H1 (cell line): ENCODE results near the gene HLA-E. TPM values are rescaled to one million over a fixed set of nuclear protein-coding genes. Genes with fewer than 3 reads are reported as not detected.
"Not testable (repeated sequence)": the region's sequence is repeated elsewhere in the genome, so short reads cannot be mapped to it uniquely, and the experiment has no call there.

Experiments used
- CTCF ChIA-PET: fragments of 300-600 bp; sonication (Branson Sonifier 250); formaldehyde crosslinking; loops from one replicate; lab custom pipeline; 2021; ENCODE audit not compliant: partially characterized antibody; lab: Charles Lee
- POLR2A ChIA-PET: fragments of 300-600 bp; sonication (Branson Sonifier 250); formaldehyde crosslinking; loops from one replicate; lab custom pipeline; 2021; ENCODE audit warnings: inconsistent platforms; ENCODE audit not compliant: partially characterized antibody; lab: Charles Lee
- DNase-seq, 2 experiments: peaks; one replicate each; pipeline versions ENCODE4 v3.0.0 to v3.0.0-alpha.2; 2010 to 2022; ENCODE audit warnings: low spot score in 2 of 2, low read depth in 1 of 2, mixed read lengths in 1 of 2
- FAIRE-seq: peaks from 2 replicates; lab custom pipeline; 2011; peaks lifted over from hg19 to GRCh38; lab: Jason Lieb, UNC
- H2AFZ ChIP-seq: 2 replicates; pipeline ENCODE4 v1.8.1; 2012; ENCODE audit warnings: low read length, inconsistent platforms
- H2AK5ac ChIP-seq: 2 replicates; pipeline ENCODE4 v1.6.1; 2013; ENCODE audit warnings: low read depth, low read length
- H2BK120ac ChIP-seq: replicated peaks from 2 replicates; pipeline ENCODE3; 2013; ENCODE audit warnings: low read depth, low read length, inconsistent platforms
- H2BK12ac ChIP-seq: 2 replicates; pipeline ENCODE4 v1.6.1; 2013; ENCODE audit warnings: low read depth, low read length
- H2BK15ac ChIP-seq: 2 replicates; pipeline ENCODE4 v1.6.1; 2013; ENCODE audit warnings: low read length
- H2BK20ac ChIP-seq: 2 replicates; pipeline ENCODE4 v1.6.1; 2013; ENCODE audit warnings: low read length
- H2BK5ac ChIP-seq: 2 replicates; pipeline ENCODE4 v1.6.1; 2013; ENCODE audit warnings: low read depth, low read length
- H3K14ac ChIP-seq: 2 replicates; pipeline ENCODE4 v1.6.1; 2013; ENCODE audit warnings: inconsistent platforms; ENCODE audit not compliant: insufficient read length
- H3K18ac ChIP-seq: 2 replicates; pipeline ENCODE4 v1.6.1; 2013; ENCODE audit warnings: low read length; ENCODE audit errors: extremely low read depth
- H3K23ac ChIP-seq: 2 replicates; pipeline ENCODE4 v1.6.1; 2013; ENCODE audit warnings: inconsistent platforms; ENCODE audit not compliant: insufficient read length
- H3K23me2 ChIP-seq: 2 replicates; pipeline ENCODE4 v1.6.1; 2013; ENCODE audit warnings: low read depth, low read length
- H3K27ac ChIP-seq: 2 replicates; pipeline ENCODE4 v1.6.1; 2011; ENCODE audit warnings: low read depth, low read length, inconsistent platforms
- H3K27me3 ChIP-seq, 4 experiments: replicated peaks in 1 of 4; 1 replicate in 1 of 4; 2 replicates in 3 of 4; pipeline versions ENCODE4 v1.6.1 to v1.8.1; 2011 to 2013; ENCODE audit warnings: low read length in 3 of 4, mild to moderate bottlenecking in 3 of 4, inconsistent platforms in 2 of 4, mixed read lengths in 2 of 4, moderate library complexity in 1 of 4; ENCODE audit not compliant: control insufficient read depth in 3 of 4, insufficient read depth in 3 of 4; ENCODE audit errors: extremely low read depth in 1 of 4
- H3K36me3 ChIP-seq, 4 experiments: 2 replicates each; pipeline versions ENCODE4 v1.6.1 to v1.8.1; 2011 to 2013; ENCODE audit warnings: mild to moderate bottlenecking in 4 of 4, low read length in 3 of 4, moderate library complexity in 2 of 4, control low read depth in 1 of 4, inconsistent platforms in 1 of 4; ENCODE audit not compliant: insufficient read depth in 4 of 4, control insufficient read depth in 2 of 4
- H3K4ac ChIP-seq: replicated peaks from 2 replicates; pipeline ENCODE3; 2013; ENCODE audit warnings: low read length, low read depth, mixed read lengths, inconsistent platforms; ENCODE audit not compliant: insufficient read length
- H3K4me1 ChIP-seq, 4 experiments: replicated peaks in 1 of 4; 1 replicate in 1 of 4; 2 replicates in 3 of 4; pipeline versions ENCODE4 v1.6.1 to v1.8.1; 2011 to 2013; ENCODE audit warnings: low read length in 3 of 4, inconsistent platforms in 2 of 4, mixed read lengths in 1 of 4; ENCODE audit not compliant: insufficient read depth in 4 of 4, control insufficient read depth in 3 of 4
- H3K4me2 ChIP-seq, 2 experiments: 2 replicates each; pipeline versions ENCODE4 v1.6.1 to v1.8.1; 2011 to 2013; ENCODE audit warnings: low read depth in 2 of 2, low read length in 2 of 2, control low read depth in 1 of 2, inconsistent platforms in 1 of 2, mild to moderate bottlenecking in 1 of 2; ENCODE audit not compliant: insufficient read depth in 1 of 2
- H3K4me3 ChIP-seq, 4 experiments: fragments of 200-600, 300-600 bp in 1 of 4; sonication (generic), shearing (Covaris generic), sonication (Bioruptor Twin) in 1 of 4; 2 replicates each; pipeline versions ENCODE4 v1.5.1 to v1.8.1; 2011 to 2016; ENCODE audit warnings: low read length in 4 of 4, low read depth in 3 of 4, control low read depth in 2 of 4, inconsistent platforms in 2 of 4, mild to moderate bottlenecking in 2 of 4, mixed read lengths in 1 of 4, moderate library complexity in 1 of 4; ENCODE audit not compliant: insufficient read depth in 2 of 4; ENCODE audit errors: extremely low read depth in 1 of 4
- H3K56ac ChIP-seq: replicated peaks from 2 replicates; pipeline ENCODE3; 2013; ENCODE audit warnings: low read depth, mild to moderate bottlenecking, mixed read lengths, low read length, inconsistent platforms; ENCODE audit not compliant: insufficient read length
- H3K79me1 ChIP-seq: 2 replicates; pipeline ENCODE4 v1.6.1; 2013; ENCODE audit warnings: low read depth, low read length, control low read depth
- H3K79me2 ChIP-seq, 2 experiments: 2 replicates each; pipeline versions ENCODE4 v1.6.1 to v1.8.1; 2012 to 2013; ENCODE audit warnings: low read length in 2 of 2, mild to moderate bottlenecking in 2 of 2, inconsistent platforms in 1 of 2; ENCODE audit not compliant: insufficient read depth in 2 of 2, control insufficient read depth in 1 of 2
- H3K9ac ChIP-seq, 4 experiments: replicated peaks in 1 of 4; 1 replicate in 1 of 4; 2 replicates in 3 of 4; pipeline versions ENCODE4 v1.6.1 to v1.8.1; 2011 to 2013; ENCODE audit warnings: low read depth in 3 of 4, low read length in 3 of 4, control low read depth in 2 of 4, mild to moderate bottlenecking in 2 of 4, moderate library complexity in 2 of 4, inconsistent platforms in 1 of 4; ENCODE audit errors: extremely low read depth in 1 of 4
- H3K9me3 ChIP-seq, 2 experiments: 2 replicates each; pipeline versions ENCODE4 v1.6.1 to v1.8.1; 2012 to 2013; ENCODE audit warnings: mild to moderate bottlenecking in 2 of 2, moderate library complexity in 2 of 2, control low read depth in 1 of 2, inconsistent platforms in 1 of 2, low read depth in 1 of 2, low read length in 1 of 2, mixed read lengths in 1 of 2; ENCODE audit not compliant: insufficient read depth in 2 of 2
- H4K20me1 ChIP-seq, 2 experiments: replicated peaks in 1 of 2; 2 replicates each; pipeline versions ENCODE3 to v1.8.1; 2011 to 2013; ENCODE audit warnings: inconsistent platforms in 2 of 2, low read length in 2 of 2, mild to moderate bottlenecking in 1 of 2; ENCODE audit not compliant: insufficient read depth in 2 of 2, control insufficient read depth in 1 of 2
- H4K5ac ChIP-seq: 2 replicates; pipeline ENCODE4 v1.6.1; 2013; ENCODE audit warnings: low read length, low read depth, mixed read lengths, inconsistent platforms; ENCODE audit not compliant: insufficient read length
- H4K8ac ChIP-seq: 2 replicates; pipeline ENCODE4 v1.8.0; 2013; ENCODE audit warnings: mild to moderate bottlenecking, moderate library complexity, low read length, inconsistent platforms; ENCODE audit not compliant: insufficient read depth; ENCODE audit errors: extremely low read depth
- H4K91ac ChIP-seq: replicated peaks from 2 replicates; pipeline ENCODE3; 2013; ENCODE audit warnings: low read length, mixed read lengths, inconsistent platforms; ENCODE audit not compliant: insufficient read length
- WGBS, 2 experiments: shearing (Covaris generic) in 1 of 2; methylation state at CpG; one replicate each; pipeline versions ENCODE4 v1.1.6 to v1.1.7; 2013 to 2015; ENCODE audit warnings: low lambda C conversion rate in 2 of 2, mixed read lengths in 2 of 2, inconsistent platforms in 1 of 2, low coverage in 1 of 2, missing lambda C conversion rate in 1 of 2; ENCODE audit not compliant: insufficient replicate concordance in 2 of 2, insufficient coverage in 1 of 2, insufficient read length in 1 of 2; ENCODE audit errors: extremely low coverage in 1 of 2, missing lambda C conversion rate in 1 of 2; 5-methylcytosine and 5-hydroxymethylcytosine counted together
- polyA plus RNA-seq, 7 experiments: library from polyadenylated mRNA; depleted of rRNA in 3 of 7; stranded (reverse) in 5 of 7; unstranded in 2 of 7; fragments of >200 nt in 5 of 7; fragments of 200-250 nt in 2 of 7; gene quantifications; 1 replicate in 5 of 7; 2 replicates in 1 of 7; 4 replicates in 1 of 7; pipeline versions ENCODE4 v1.2.1 to v1.2.3, GENCODE V29; 2011 to 2013; ENCODE audit warnings: missing spikeins in 2 of 7, mixed read lengths in 2 of 7
- total RNA-seq: library from RNA; stranded (reverse); fragmentation: NEBNext Ultra II Directional; extraction: Animal tissue kit (Norgen Biotek cat#: 25700); gene quantifications from 2 replicates; pipeline ENCODE4 v1.2.1, GENCODE V29; 2021

Gene HLA-E
- total and polyA plus RNA-seq, 2 of the 8 experiments (the other 6 are each of a cell fraction or from before 2014, with no cell fraction given) = 20.2 to 28.0 TPM

- H3K18ac ChIP-seq, H3K27me3 ChIP-seq, DNase-seq, POLR2A ChIA-PET, H4K91ac ChIP-seq, H3K79me2 ChIP-seq, H3K4me2 ChIP-seq, H3K79me1 ChIP-seq, H3K4me3 ChIP-seq, H3K56ac ChIP-seq, H4K8ac ChIP-seq, H2BK20ac ChIP-seq, H4K20me1 ChIP-seq, H2AFZ ChIP-seq, H3K9ac ChIP-seq, H3K23ac ChIP-seq, H3K36me3 ChIP-seq, H4K5ac ChIP-seq, H2BK5ac ChIP-seq, H3K4ac ChIP-seq, H3K4me1 ChIP-seq, H3K14ac ChIP-seq, H3K23me2 ChIP-seq, FAIRE-seq, H2BK12ac ChIP-seq, H3K9me3 ChIP-seq, H3K27ac ChIP-seq, H2BK120ac ChIP-seq, H2BK15ac ChIP-seq, H2AK5ac ChIP-seq: not testable (repeated sequence)
- CTCF ChIA-PET = interaction anchor here (0.6 kb wide), 1 partner anchor 12 kb away, joined by 3 read pairs; no protein-coding TSS in a partner anchor
- 96% methylated on average over 19 of the region's 37 CpGs; no CpG with 5 or more reads in 1 of the 2 experiments for WGBS, 2 experiments
These were observed 9.4 kb downstream of the HLA-E start for GRCh38 chr6:30498705-30499104.
